GM12878 (cell line): Measurements from ENCODE around the gene MUC13. TPM values are rescaled to one million over a fixed set of nuclear protein-coding genes. Genes with fewer than 3 reads are reported as not detected.

Experiments used
- ZNF24 ChIP-seq: fragments of 450-650 bp; IDR thresholded peaks from 2 replicates; pipeline ENCODE4 v1.6.1; 2017; ENCODE audit warnings: antibody characterized with exemption, mild to moderate bottlenecking
- polyA plus RNA-seq, 11 experiments: library from polyadenylated mRNA; depleted of rRNA in 4 of 11; unstranded in 6 of 11; stranded (reverse) in 5 of 11; fragments of >200 nt; fragmentation: Nextera tagmentation in 4 of 11; fragmentation: Illumina TruSeq in 1 of 11; extraction: Ambion mirVana in 4 of 11; extraction: Trizol in 1 of 11; gene quantifications; 1 replicate in 1 of 11; 2 replicates in 10 of 11; pipeline versions ENCODE4 v1.2.1 to v1.2.3, GENCODE V29; 2011 to 2016; ENCODE audit warnings: inconsistent platforms in 2 of 11, missing spikeins in 2 of 11, low read depth in 1 of 11
- total RNA-seq, 4 experiments: library from RNA; depleted of rRNA in 3 of 4; stranded (reverse); fragments of >200 nt in 3 of 4; fragmentation: Illumina TruSeq in 1 of 4; extraction: Trizol in 1 of 4; gene quantifications; 2 replicates each; pipeline versions ENCODE4 v1.2.1 to v1.2.3, GENCODE V29; 2013 to 2021

MUC13 gene
- total and polyA plus RNA-seq, 10 of the 15 experiments (the other 5 are each of a cell fraction or from before 2014, with no cell fraction given) = 0.27 to 60.1 (median 0.76) TPM

GRCh38 chr3:124856677-124857076, 77.9 kb downstream of the MUC13 start (continued):
- no peak for TF ChIP-seq ZNF24
- TF ChIP-seq, all 136 proteins: peak for 0

Other genes starting within 250 kb of the MUC13 start
- 35.1 and 35.9 TPM in 2 replicates for gene UMPS, start 204.3 kb downstream of the MUC13 start, total RNA-seq (2014; rRNA removed)
- gene UMPS, start 204.3 kb downstream of the MUC13 start, total RNA-seq (2014; rRNA removed; fragmentation: Illumina TruSeq; extraction: Trizol) = 24.5 and 32.3 TPM in 2 replicates
- 46.9 and 48.8 TPM in 2 replicates for gene UMPS, start 204.3 kb downstream of the MUC13 start, total RNA-seq (2021)
- 54.9 and 60.0 TPM in 2 replicates for gene UMPS, start 204.3 kb downstream of the MUC13 start, polyA plus RNA-seq (2011; rRNA removed)
- gene UMPS, start 204.3 kb downstream of the MUC13 start, polyA plus RNA-seq (2014; fragmentation: Illumina TruSeq; extraction: Trizol) = 26.5 and 32.3 TPM in 2 replicates
- 10 to 100 TPM; 52.1 to 69.2 TPM for gene UMPS, start 204.3 kb downstream of the MUC13 start, polyA plus RNA-seq (2014; fragmentation: Nextera tagmentation; extraction: Ambion mirVana)
- gene UMPS, start 204.3 kb downstream of the MUC13 start, polyA plus RNA-seq (2014; rRNA removed) = 30.6 and 31.9 TPM in 2 replicates
- 10 to 100 TPM; 74.0 to 82.8 TPM for gene UMPS, start 204.3 kb downstream of the MUC13 start, polyA plus RNA-seq (2016; fragmentation: Nextera tagmentation; extraction: Ambion mirVana)
- gene ITGB5, start 47.4 kb downstream of the MUC13 start, total RNA-seq (2014; rRNA removed) = 0.60 and 0.73 TPM in 2 replicates
- gene ITGB5, start 47.4 kb downstream of the MUC13 start, total RNA-seq (2014; rRNA removed; fragmentation: Illumina TruSeq; extraction: Trizol) = 0.31 and 0.32 TPM in 2 replicates
- 1.4 and 2.1 TPM in 2 replicates for gene ITGB5, start 47.4 kb downstream of the MUC13 start, total RNA-seq (2021)
- 5.6 and 10.0 TPM in 2 replicates for gene ITGB5, start 47.4 kb downstream of the MUC13 start, polyA plus RNA-seq (2011; rRNA removed)
- gene ITGB5, start 47.4 kb downstream of the MUC13 start, polyA plus RNA-seq (2014; fragmentation: Illumina TruSeq; extraction: Trizol) = 0.60 and 1.0 TPM in 2 replicates
- gene ITGB5, start 47.4 kb downstream of the MUC13 start, polyA plus RNA-seq (2014; fragmentation: Nextera tagmentation; extraction: Ambion mirVana) = under 1 TPM; 0.05 to 0.26 TPM
- 0.92 and 0.95 TPM in 2 replicates for gene ITGB5, start 47.4 kb downstream of the MUC13 start, polyA plus RNA-seq (2014; rRNA removed)
- not detected for gene ITGB5, start 47.4 kb downstream of the MUC13 start, polyA plus RNA-seq (2016; fragmentation: Nextera tagmentation; extraction: Ambion mirVana)
- 10.5 and 10.9 TPM in 2 replicates for gene HEG1, start 121.2 kb upstream of the MUC13 start, total RNA-seq (2014; rRNA removed)
- gene HEG1, start 121.2 kb upstream of the MUC13 start, total RNA-seq (2014; rRNA removed; fragmentation: Illumina TruSeq; extraction: Trizol) = 8.4 and 10.1 TPM in 2 replicates
- gene HEG1, start 121.2 kb upstream of the MUC13 start, total RNA-seq (2021) = 31.1 and 32.1 TPM in 2 replicates
- 3.4 and 6.8 TPM in 2 replicates for gene HEG1, start 121.2 kb upstream of the MUC13 start, polyA plus RNA-seq (2011; rRNA removed)
- 21.6 and 22.2 TPM in 2 replicates for gene HEG1, start 121.2 kb upstream of the MUC13 start, polyA plus RNA-seq (2014; fragmentation: Illumina TruSeq; extraction: Trizol)
- 1 to 10 TPM; 2.2 to 4.1 TPM for gene HEG1, start 121.2 kb upstream of the MUC13 start, polyA plus RNA-seq (2014; fragmentation: Nextera tagmentation; extraction: Ambion mirVana)
- gene HEG1, start 121.2 kb upstream of the MUC13 start, polyA plus RNA-seq (2014; rRNA removed) = 10.5 and 13.4 TPM in 2 replicates
- 1 to 10 TPM; 2.7 TPM for gene HEG1, start 121.2 kb upstream of the MUC13 start, polyA plus RNA-seq (2016; fragmentation: Nextera tagmentation; extraction: Ambion mirVana)